ENCODE measurements around the gene TOMM34.

TOMM34 gene, protein sequence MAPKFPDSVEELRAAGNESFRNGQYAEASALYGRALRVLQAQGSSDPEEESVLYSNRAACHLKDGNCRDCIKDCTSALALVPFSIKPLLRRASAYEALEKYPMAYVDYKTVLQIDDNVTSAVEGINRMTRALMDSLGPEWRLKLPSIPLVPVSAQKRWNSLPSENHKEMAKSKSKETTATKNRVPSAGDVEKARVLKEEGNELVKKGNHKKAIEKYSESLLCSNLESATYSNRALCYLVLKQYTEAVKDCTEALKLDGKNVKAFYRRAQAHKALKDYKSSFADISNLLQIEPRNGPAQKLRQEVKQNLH

DNA sequence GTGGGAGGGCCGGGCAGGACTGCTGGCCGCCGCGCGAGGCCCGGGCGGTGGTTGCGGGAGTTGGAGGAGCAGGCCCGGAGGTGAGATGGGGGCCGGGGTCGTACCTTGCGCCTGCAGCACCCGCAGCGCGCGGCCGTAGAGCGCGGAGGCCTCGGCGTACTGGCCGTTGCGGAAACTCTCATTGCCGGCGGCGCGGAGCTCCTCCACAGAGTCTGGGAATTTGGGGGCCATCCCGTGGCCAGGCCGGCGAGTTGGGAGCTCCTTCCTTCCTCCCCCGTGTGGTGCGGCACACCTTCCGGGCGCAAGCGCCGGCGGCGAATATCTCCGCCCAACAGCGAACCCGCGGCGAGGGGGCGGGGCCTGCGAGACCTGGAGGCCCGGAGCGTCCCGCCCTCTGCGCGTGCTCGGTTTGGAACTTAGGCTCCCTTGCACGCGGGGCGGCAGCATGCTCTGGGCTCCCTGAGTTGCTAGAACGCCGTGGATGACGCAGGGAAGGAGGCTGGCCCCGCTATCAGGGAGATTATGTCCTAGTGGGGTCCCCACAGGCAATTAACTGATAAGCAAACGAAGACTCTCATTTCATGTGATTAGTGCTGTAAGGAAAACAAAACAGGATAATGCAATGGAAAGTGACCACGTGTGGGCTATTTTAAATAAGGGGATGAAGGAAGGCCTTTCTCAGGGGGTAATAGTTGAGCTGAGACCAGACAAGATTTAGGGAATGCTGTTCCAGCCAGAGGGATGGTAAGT lies at the start of gene TOMM34:
TSS of gene TOMM34 (minus strand) at position 295 of the 750 bp plus-strand sequence. CDS start at position 231, 64 bp downstream.
- peak within 1 kb of the TSS; percentile 97 for H3K4me2 ChIP-seq
- no peaks in the 10 kb centered on the region for H3K27me3 ChIP-seq (ENCODE audit: insufficient read depth, low read depth)
- H3K79me2 ChIP-seq (ENCODE audit: insufficient read depth, low read depth): peaks cover 42% of the 10 kb centered on the region
- peak within 1 kb of the TSS; percentile 51 for H3K27ac ChIP-seq
- H3K9ac ChIP-seq: peak within 1 kb of the TSS; percentile 54; the same call in 1 of the 2 replicates
- H3K4me1 ChIP-seq (ENCODE audit: low read depth, poor library complexity, severe bottlenecking): peaks cover 62% of the 10 kb centered on the region
- peak within 1 kb of the TSS; percentile 26 for H3K4me3 ChIP-seq (IDR thresholded peaks at IDR 0.05; ENCODE audit: insufficient read depth, low read depth, low read length)
- TF ChIP-seq, protein P1, sequence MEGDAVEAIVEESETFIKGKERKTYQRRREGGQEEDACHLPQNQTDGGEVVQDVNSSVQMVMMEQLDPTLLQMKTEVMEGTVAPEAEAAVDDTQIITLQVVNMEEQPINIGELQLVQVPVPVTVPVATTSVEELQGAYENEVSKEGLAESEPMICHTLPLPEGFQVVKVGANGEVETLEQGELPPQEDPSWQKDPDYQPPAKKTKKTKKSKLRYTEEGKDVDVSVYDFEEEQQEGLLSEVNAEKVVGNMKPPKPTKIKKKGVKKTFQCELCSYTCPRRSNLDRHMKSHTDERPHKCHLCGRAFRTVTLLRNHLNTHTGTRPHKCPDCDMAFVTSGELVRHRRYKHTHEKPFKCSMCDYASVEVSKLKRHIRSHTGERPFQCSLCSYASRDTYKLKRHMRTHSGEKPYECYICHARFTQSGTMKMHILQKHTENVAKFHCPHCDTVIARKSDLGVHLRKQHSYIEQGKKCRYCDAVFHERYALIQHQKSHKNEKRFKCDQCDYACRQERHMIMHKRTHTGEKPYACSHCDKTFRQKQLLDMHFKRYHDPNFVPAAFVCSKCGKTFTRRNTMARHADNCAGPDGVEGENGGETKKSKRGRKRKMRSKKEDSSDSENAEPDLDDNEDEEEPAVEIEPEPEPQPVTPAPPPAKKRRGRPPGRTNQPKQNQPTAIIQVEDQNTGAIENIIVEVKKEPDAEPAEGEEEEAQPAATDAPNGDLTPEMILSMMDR (conservative IDR thresholded peaks at IDR 0.05; ENCODE audit: low read depth, low read length): no peak
- H2AFZ ChIP-seq (ENCODE audit: low read depth): peak within 1 kb of the TSS; percentile 80; the same call in 1 of the 2 replicates
- no peaks in the 10 kb centered on the region for H4K20me1 ChIP-seq (ENCODE audit: insufficient read depth)
- H3K36me3 ChIP-seq (ENCODE audit: insufficient read depth): peaks cover 4% of the 10 kb centered on the region; the same call in 1 of the 2 replicates

DNA sequence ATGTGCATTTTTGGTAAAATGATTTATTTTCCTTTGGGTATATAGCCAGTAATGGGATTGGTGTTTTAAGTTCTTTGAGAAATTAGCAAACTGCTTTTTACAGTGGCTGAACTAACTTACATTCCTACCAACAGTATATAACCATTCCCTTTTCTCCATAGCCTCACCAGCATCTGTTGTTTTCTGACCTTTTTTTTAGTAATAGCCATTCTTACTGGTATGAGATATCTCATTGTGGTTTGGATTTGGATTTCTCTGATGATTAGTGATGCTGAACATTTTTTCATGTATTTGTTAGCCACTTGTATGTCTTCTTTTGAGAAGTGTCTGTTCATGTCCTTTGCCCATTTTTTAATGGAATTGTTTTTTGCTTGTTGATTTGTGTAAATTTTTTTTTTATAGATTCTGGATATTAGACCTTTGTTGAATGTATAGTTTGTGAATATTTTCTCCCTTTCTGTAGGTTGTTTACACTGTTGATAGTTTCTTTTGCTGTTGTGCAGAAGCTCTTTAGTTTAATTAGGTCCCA lies 48.4 kb upstream of the TOMM34 start:
- peaks cover 9% of the 10 kb centered on the region; the same call in 1 of the 2 replicates for H3K36me3 ChIP-seq (ENCODE audit: insufficient read depth)
- no peaks in the 10 kb centered on the region for H3K27me3 ChIP-seq (ENCODE audit: insufficient read depth, low read depth)
- H2AFZ ChIP-seq (ENCODE audit: low read depth): no peak overlapping the region
- H3K9ac ChIP-seq: no peak overlapping the region
- H4K20me1 ChIP-seq (ENCODE audit: insufficient read depth): no peaks in the 10 kb centered on the region
- no peak overlapping the region for H3K4me2 ChIP-seq
- H3K4me1 ChIP-seq (ENCODE audit: low read depth, poor library complexity, severe bottlenecking): peaks cover 36% of the 10 kb centered on the region
- TF ChIP-seq, protein P1 (conservative IDR thresholded peaks at IDR 0.05; ENCODE audit: low read depth, low read length): no peak
- peaks cover 25% of the 10 kb centered on the region; the same call in 1 of the 2 replicates for H3K79me2 ChIP-seq (ENCODE audit: insufficient read depth, low read depth)
- H3K27ac ChIP-seq: no peak overlapping the region
- H3K4me3 ChIP-seq (IDR thresholded peaks at IDR 0.05; ENCODE audit: insufficient read depth, low read depth, low read length): no peak overlapping the region

DNA sequence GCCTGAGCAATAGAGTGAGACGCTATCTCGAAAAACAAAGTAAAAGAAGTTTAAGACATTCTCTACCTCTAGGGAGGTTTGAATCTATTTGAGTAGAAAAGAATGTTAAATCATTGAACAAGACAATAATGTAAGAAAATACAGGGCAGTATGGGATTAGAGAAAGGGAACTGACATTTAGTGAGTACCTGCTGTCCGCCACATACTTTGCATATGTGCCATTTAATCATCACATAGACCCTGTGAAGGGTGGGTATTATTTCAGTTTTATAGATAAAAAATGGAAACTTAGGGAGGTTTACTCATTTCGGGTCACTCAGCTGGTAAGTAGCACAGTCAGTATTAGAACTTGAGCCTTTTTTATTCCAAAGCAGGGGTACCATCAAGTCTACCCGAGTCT lies 37.5 kb upstream of the TOMM34 start:
- Histone ChIP-seq H2AFZ (ENCODE audit: low read depth) (no peak overlapping the region), H3K36me3 (ENCODE audit: insufficient read depth) (peaks cover 16% of the 10 kb centered on the region; the same call in 1 of the 2 replicates), H3K79me2 (ENCODE audit: insufficient read depth, low read depth) (peaks cover 11% of the 10 kb centered on the region; the same call in 1 of the 2 replicates), H3K4me2 (no peak overlapping the region), H3K27me3 (ENCODE audit: insufficient read depth, low read depth) (no peaks in the 10 kb centered on the region), H3K4me3 (IDR thresholded peaks at IDR 0.05; ENCODE audit: insufficient read depth, low read depth, low read length) (no peak overlapping the region), H4K20me1 (ENCODE audit: insufficient read depth) (no peaks in the 10 kb centered on the region), H3K4me1 (ENCODE audit: low read depth, poor library complexity, severe bottlenecking) (peaks cover 24% of the 10 kb centered on the region), H3K27ac (no peak overlapping the region), H3K9ac (no peak overlapping the region)
- TF ChIP-seq, protein P1 (conservative IDR thresholded peaks at IDR 0.05; ENCODE audit: low read depth, low read length): no peak

DNA sequence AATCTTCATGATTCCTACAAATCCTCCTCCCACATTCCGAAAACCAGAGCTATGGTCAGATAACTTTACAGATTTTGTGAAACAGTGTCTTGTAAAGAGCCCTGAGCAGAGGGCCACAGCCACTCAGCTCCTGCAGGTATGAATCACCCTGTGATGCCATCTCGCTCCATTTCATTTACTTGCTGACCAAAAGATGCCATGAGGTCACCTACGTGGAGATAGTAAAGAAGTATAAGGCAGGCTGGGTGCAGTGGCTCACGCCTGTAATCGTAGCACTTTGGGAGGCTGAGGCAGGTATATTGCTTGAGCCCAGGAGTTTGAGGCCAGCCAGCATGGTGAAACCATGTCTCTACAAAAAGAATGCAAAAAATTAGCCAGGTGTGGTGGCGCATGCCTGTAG lies 37.0 kb upstream of the TOMM34 start:
- H3K4me2 ChIP-seq: no peak overlapping the region
- peaks cover 29% of the 10 kb centered on the region for H3K4me1 ChIP-seq (ENCODE audit: low read depth, poor library complexity, severe bottlenecking)
- no peaks in the 10 kb centered on the region for H3K27me3 ChIP-seq (ENCODE audit: insufficient read depth, low read depth)
- peaks cover 16% of the 10 kb centered on the region; the same call in 1 of the 2 replicates for H3K36me3 ChIP-seq (ENCODE audit: insufficient read depth)
- TF ChIP-seq, protein P1 (conservative IDR thresholded peaks at IDR 0.05; ENCODE audit: low read depth, low read length): no peak
- H3K27ac ChIP-seq: no peak overlapping the region
- no peak overlapping the region for H3K9ac ChIP-seq
- H3K4me3 ChIP-seq (IDR thresholded peaks at IDR 0.05; ENCODE audit: insufficient read depth, low read depth, low read length): no peak overlapping the region
- H2AFZ ChIP-seq (ENCODE audit: low read depth): no peak overlapping the region
- no peaks in the 10 kb centered on the region for H4K20me1 ChIP-seq (ENCODE audit: insufficient read depth)
- H3K79me2 ChIP-seq (ENCODE audit: insufficient read depth, low read depth): peaks cover 16% of the 10 kb centered on the region; the same call in 1 of the 2 replicates
